ENCODE measurements around the gene SHTN1. TPM values are rescaled to one million over a fixed set of nuclear protein-coding genes. Genes with fewer than 3 reads are reported as not detected.

Gene SHTN1
- total and polyA plus RNA-seq, 2 donors (not counting 3 experiments of a cell fraction or from before 2014, with no cell fraction given), result 4.8 to 36.5 TPM

DNA sequence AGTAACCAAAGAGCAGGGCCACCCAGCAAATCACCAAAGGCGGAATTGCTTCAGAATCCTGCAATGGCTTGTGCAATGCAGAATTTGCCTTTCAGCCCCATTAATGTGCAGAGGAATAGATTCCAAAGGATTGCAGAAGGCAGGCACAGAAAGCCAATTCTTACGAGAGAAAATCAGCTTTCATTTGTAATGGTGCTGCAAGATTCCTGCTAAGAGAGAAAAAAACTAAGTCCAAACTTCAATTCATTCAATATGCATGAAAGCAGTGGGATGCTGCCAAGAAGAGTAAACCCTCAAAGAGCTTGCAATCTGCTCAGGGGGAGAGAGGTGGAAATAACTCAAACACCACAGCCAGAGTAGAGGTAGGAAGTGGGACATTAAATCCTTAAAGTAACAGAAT is 85.3 kb downstream of the SHTN1 start:
- BruUV-seq (replicated peaks), result no TSS peak

More for the DNA sequence above, 85.3 kb downstream of the SHTN1 start:
- Histone ChIP-seq H3K9me3 (replicated peaks; ENCODE audit: control insufficient read depth, insufficient read depth, low read length) (no peaks in the 10 kb centered on the region), H3K4me3 (replicated peaks in 1 of 3; ENCODE audit: insufficient read depth in 1 of 3, low read depth in 1 of 3, low read length in 3 of 3) (no peak overlapping the region), H2AFZ (ENCODE audit: low read depth, low read length) (no peak overlapping the region), H3K4me1 (ENCODE audit: control insufficient read depth, extremely low read depth, insufficient read depth, low read length) (no peaks in the 10 kb centered on the region), H4K20me1 (replicated peaks; ENCODE audit: control insufficient read depth, extremely low read depth, insufficient read depth, low read length) (no peaks in the 10 kb centered on the region), H3K9ac (replicated peaks; ENCODE audit: extremely low read depth, insufficient read depth, low read length) (no peak overlapping the region), H3K9me1 (replicated peaks; ENCODE audit: control insufficient read depth, extremely low read depth, insufficient read depth, low read length) (no peaks in the 10 kb centered on the region), H3K27me3 (ENCODE audit: control insufficient read depth in 2 of 2, insufficient read depth in 2 of 2, low read length in 2 of 2) (no peaks in the 10 kb centered on the region), H3K79me2 (ENCODE audit: control insufficient read depth, insufficient read depth, low read length) (no peaks in the 10 kb centered on the region), H3K27ac (ENCODE audit: insufficient read depth, low read depth, low read length) (no peak overlapping the region), H3K36me3 (ENCODE audit: control insufficient read depth in 2 of 2, extremely low read depth in 1 of 2, insufficient read depth in 2 of 2, low read length in 2 of 2) (peaks cover 0 to 2% of the 10 kb centered on the region in 2 experiments), H3K4me2 (ENCODE audit: insufficient read depth, low read length) (no peak overlapping the region)
- no peak for DNase-seq (ENCODE audit: low read depth, low spot score)
- no peak for FAIRE-seq
- CTCF ChIA-PET, result no interaction called here
- intact Hi-C loops (cut with micrococcal nuclease), result no loop called here
- POLR2A ChIA-PET, result no interaction called here
- dilution Hi-C loops (cut with MboI; ENCODE audit: extremely low pct_ligation_motif_present, low sequenced_read_pairs), result no loop called here
- no peak for TF ChIP-seq MYC (IDR thresholded peaks at IDR 0.05; ENCODE audit: low read depth, low read length)
- no peak for TF ChIP-seq JUN (IDR thresholded peaks at IDR 0.05; ENCODE audit: borderline replicate concordance, insufficient read depth, insufficient read length, low read depth)
- TF ChIP-seq FOS (IDR thresholded peaks at IDR 0.05; ENCODE audit: borderline replicate concordance, insufficient read depth, low read length), result no peak
- TF ChIP-seq POLR2A (IDR thresholded peaks at IDR 0.05; ENCODE audit: low read depth, low read length), result no peak
- TF ChIP-seq, protein P1, sequence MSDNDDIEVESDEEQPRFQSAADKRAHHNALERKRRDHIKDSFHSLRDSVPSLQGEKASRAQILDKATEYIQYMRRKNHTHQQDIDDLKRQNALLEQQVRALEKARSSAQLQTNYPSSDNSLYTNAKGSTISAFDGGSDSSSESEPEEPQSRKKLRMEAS (IDR thresholded peaks at IDR 0.05; ENCODE audit: insufficient read depth, insufficient read length), result no peak
- no peak for TF ChIP-seq EZH2 (IDR thresholded peaks at IDR 0.05; ENCODE audit: borderline replicate concordance, low read depth, low read length, severe bottlenecking)
- TF ChIP-seq, protein P2, sequence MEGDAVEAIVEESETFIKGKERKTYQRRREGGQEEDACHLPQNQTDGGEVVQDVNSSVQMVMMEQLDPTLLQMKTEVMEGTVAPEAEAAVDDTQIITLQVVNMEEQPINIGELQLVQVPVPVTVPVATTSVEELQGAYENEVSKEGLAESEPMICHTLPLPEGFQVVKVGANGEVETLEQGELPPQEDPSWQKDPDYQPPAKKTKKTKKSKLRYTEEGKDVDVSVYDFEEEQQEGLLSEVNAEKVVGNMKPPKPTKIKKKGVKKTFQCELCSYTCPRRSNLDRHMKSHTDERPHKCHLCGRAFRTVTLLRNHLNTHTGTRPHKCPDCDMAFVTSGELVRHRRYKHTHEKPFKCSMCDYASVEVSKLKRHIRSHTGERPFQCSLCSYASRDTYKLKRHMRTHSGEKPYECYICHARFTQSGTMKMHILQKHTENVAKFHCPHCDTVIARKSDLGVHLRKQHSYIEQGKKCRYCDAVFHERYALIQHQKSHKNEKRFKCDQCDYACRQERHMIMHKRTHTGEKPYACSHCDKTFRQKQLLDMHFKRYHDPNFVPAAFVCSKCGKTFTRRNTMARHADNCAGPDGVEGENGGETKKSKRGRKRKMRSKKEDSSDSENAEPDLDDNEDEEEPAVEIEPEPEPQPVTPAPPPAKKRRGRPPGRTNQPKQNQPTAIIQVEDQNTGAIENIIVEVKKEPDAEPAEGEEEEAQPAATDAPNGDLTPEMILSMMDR (IDR thresholded peaks at IDR 0.05; ENCODE audit: extremely low read depth in 1 of 2, insufficient read depth in 1 of 2, low read depth in 1 of 2, low read length in 2 of 2), result no peak
- no peak for TF ChIP-seq GATA2 (IDR thresholded peaks at IDR 0.05; ENCODE audit: insufficient read depth, insufficient read length, low read depth, low read length)
- TF ChIP-seq POLR2AphosphoS5 (IDR thresholded peaks at IDR 0.05; ENCODE audit: insufficient read depth, low read depth, low read length), result no peak
